CD14-positive monocyte (primary cell): ENCODE measurements around the gene PTPRQ. TPM values are rescaled to one million over a fixed set of nuclear protein-coding genes. Genes with fewer than 3 reads are reported as not detected.

Source experiments
- DNase-seq, 3 donors: peaks; one replicate each; pipeline ENCODE4 v3.0.0-alpha.2; 2011 to 2022
- H2AFZ ChIP-seq: 2 replicates; pipeline ENCODE4 v1.6.0; 2012; ENCODE audit warnings: mild to moderate bottlenecking, low read depth, low read length, inconsistent platforms; ENCODE audit not compliant: insufficient read depth, poor library complexity, severe bottlenecking
- H3K27ac ChIP-seq, 2 donors: 1 replicate in 1 of 2; 2 replicates in 1 of 2; pipeline ENCODE4 v1.5.1; 2012 to 2013; ENCODE audit warnings: low read length in 2 of 2, control low read depth in 1 of 2, inconsistent platforms in 1 of 2, low read depth in 1 of 2, mild to moderate bottlenecking in 1 of 2
- H3K27me3 ChIP-seq, 2 donors: one replicate each; pipeline versions ENCODE4 v1.6.0 to v1.6.1; 2011 to 2013; ENCODE audit warnings: low read length in 2 of 2; ENCODE audit not compliant: control insufficient read depth in 2 of 2, insufficient read depth in 2 of 2
- H3K36me3 ChIP-seq, 2 donors: replicated peaks in 1 of 2; 1 replicate in 1 of 2; 2 replicates in 1 of 2; pipeline versions ENCODE4 v1.5.1 to v1.6.1; 2012 to 2013; ENCODE audit warnings: low read length in 2 of 2, control low read depth in 1 of 2, inconsistent platforms in 1 of 2, mild to moderate bottlenecking in 1 of 2; ENCODE audit not compliant: insufficient read depth in 2 of 2, control insufficient read depth in 1 of 2
- H3K4me1 ChIP-seq, 2 donors: 1 replicate in 1 of 2; 2 replicates in 1 of 2; pipeline versions ENCODE4 v1.5.1 to v1.6.1; 2012 to 2013; ENCODE audit warnings: low read length in 2 of 2, control low read depth in 1 of 2, inconsistent platforms in 1 of 2, mild to moderate bottlenecking in 1 of 2, moderate library complexity in 1 of 2; ENCODE audit not compliant: insufficient read depth in 2 of 2, control insufficient read depth in 1 of 2
- H3K4me2 ChIP-seq: replicated peaks from 2 replicates; pipeline ENCODE3; 2012; ENCODE audit warnings: low read length, moderate library complexity, mild to moderate bottlenecking; ENCODE audit not compliant: poor library complexity, severe bottlenecking; ENCODE audit errors: extremely low read depth
- H3K4me3 ChIP-seq, 3 experiments: fragments of 200-600 bp in 1 of 3; sonication (generic) in 1 of 3; replicated peaks in 1 of 3; 1 replicate in 2 of 3; 2 replicates in 1 of 3; pipeline ENCODE4 v1.5.1; 2011 to 2013; ENCODE audit warnings: low read length in 3 of 3, mild to moderate bottlenecking in 3 of 3, control low read depth in 2 of 3, low read depth in 2 of 3, inconsistent platforms in 1 of 3, moderate library complexity in 1 of 3
- H3K79me2 ChIP-seq: 2 replicates; pipeline ENCODE4 v1.6.0; 2012; ENCODE audit warnings: mild to moderate bottlenecking, control low read depth, inconsistent platforms, low read length, moderate library complexity; ENCODE audit not compliant: insufficient read depth
- H3K9ac ChIP-seq: 2 replicates; pipeline ENCODE4 v1.6.0; 2017; ENCODE audit warnings: low read length, mild to moderate bottlenecking; ENCODE audit not compliant: insufficient read depth, poor library complexity, severe bottlenecking
- H3K9me3 ChIP-seq, 2 donors: replicated peaks in 1 of 2; 1 replicate in 1 of 2; 2 replicates in 1 of 2; pipeline versions ENCODE4 v1.5.1 to v1.6.1; 2012 to 2013; ENCODE audit warnings: low read length in 2 of 2, control low read depth in 1 of 2; ENCODE audit not compliant: control insufficient read depth in 1 of 2, insufficient read depth in 1 of 2
- H4K20me1 ChIP-seq: 2 replicates; pipeline ENCODE4 v1.6.0; 2012; ENCODE audit warnings: mild to moderate bottlenecking, low read length, control low read depth, moderate library complexity; ENCODE audit not compliant: insufficient read depth
- H3K27ac Mint-ChIP-seq, 7 donors: one replicate each; pipeline ENCODE4 v1.8.0; 2020; ENCODE audit warnings: mild to moderate bottlenecking in 7 of 7, mixed read lengths in 7 of 7, moderate library complexity in 6 of 7, inconsistent platforms in 2 of 7
- H3K27me3 Mint-ChIP-seq, 3 donors: one replicate each; pipeline ENCODE4 v1.8.0; 2021 to 2022; ENCODE audit warnings: low read depth in 3 of 3, mild to moderate bottlenecking in 3 of 3, mixed read lengths in 3 of 3, moderate library complexity in 3 of 3, inconsistent platforms in 1 of 3
- H3K36me3 Mint-ChIP-seq, 2 donors: one replicate each; pipeline ENCODE4 v1.8.0; 2020; ENCODE audit warnings: mixed read lengths in 2 of 2, inconsistent platforms in 1 of 2, mild to moderate bottlenecking in 1 of 2
- H3K4me1 Mint-ChIP-seq: one replicate; pipeline ENCODE4 v1.8.0; 2020; ENCODE audit warnings: mild to moderate bottlenecking, mixed read lengths
- H3K4me3 Mint-ChIP-seq, 2 donors: one replicate each; pipeline ENCODE4 v1.8.0; 2020; ENCODE audit warnings: mild to moderate bottlenecking in 2 of 2, mixed read lengths in 2 of 2, moderate library complexity in 1 of 2
- H3K9me3 Mint-ChIP-seq, 7 donors: one replicate each; pipeline ENCODE4 v1.8.0; 2020 to 2022; ENCODE audit warnings: mixed read lengths in 7 of 7, mild to moderate bottlenecking in 6 of 7, moderate library complexity in 6 of 7, inconsistent platforms in 2 of 7
- WGBS: methylation state at CpG from one replicate; pipeline ENCODE4 v1.1.5; 2013; ENCODE audit warnings: missing lambda C conversion rate; ENCODE audit not compliant: insufficient coverage; 5-methylcytosine and 5-hydroxymethylcytosine counted together
- intact Hi-C, 2 donors: fragments of 100-400 bp; cut with micrococcal nuclease; formaldehyde crosslinking; loops; one replicate each; pipeline versions ENCODE4 v1.15.0 to v1.15.1; 2023
- polyA plus RNA-seq, 3 donors: library from polyadenylated mRNA; depleted of rRNA in 1 of 3; unstranded in 2 of 3; stranded (reverse) in 1 of 3; fragments of 300-500 nt in 2 of 3; fragments of >200 nt in 1 of 3; fragmentation: Illumina TruSeq in 2 of 3; gene quantifications; 1 replicate in 2 of 3; 2 replicates in 1 of 3; pipeline ENCODE4 v1.2.3, GENCODE V29; 2012 to 2021
- TF ChIP-seq, protein P1 (sequence below): fragments of 200-600 bp; IDR thresholded peaks from one replicate; pipeline ENCODE4 v1.8.0; 2022; ENCODE audit warnings: antibody characterized with exemption, mild to moderate bottlenecking

PTPRQ gene
- polyA plus RNA-seq, 3 donors = not detected

DNA sequence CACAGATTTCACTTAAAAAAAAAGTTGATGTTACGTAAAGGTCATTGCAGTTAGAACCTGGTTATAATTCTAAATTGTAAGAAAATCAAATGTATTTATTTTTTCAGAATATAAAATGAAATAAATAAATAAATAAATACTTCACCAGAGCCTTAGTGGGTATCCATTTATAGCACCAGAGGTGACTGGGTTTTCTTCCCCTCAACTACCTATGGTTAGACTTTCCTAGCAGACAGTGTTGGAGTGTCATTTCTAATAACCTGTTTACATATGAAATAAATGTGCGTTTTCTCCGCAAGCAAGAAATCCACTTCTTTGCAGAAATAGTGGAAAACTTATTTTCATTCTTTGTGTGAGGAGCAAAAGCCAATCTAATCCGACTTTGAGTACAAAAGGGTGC lies 269.4 kb downstream of the PTPRQ start:
- Mint-ChIP-seq H3K4me3 (peak overlapping the region in 1 of 2 donors; percentile 70), H3K4me1 (peaks cover 14% of the 10 kb centered on the region), H3K27me3 (peaks cover 72 to 91% (median 78%) of the 10 kb centered on the region in 3 donors), H3K27ac (no peak overlapping the region), H3K9me3 (peaks cover 0 to 35% (median 14%) of the 10 kb centered on the region in 7 donors), H3K36me3 (peaks cover 0 to 5% of the 10 kb centered on the region in 2 donors)
- Histone ChIP-seq H3K27me3 (peaks cover 52 to 78% of the 10 kb centered on the region in 2 donors), H3K79me2 (no peaks in the 10 kb centered on the region), H3K4me3 (no peak overlapping the region), H3K4me1 (peaks cover 5 to 6% of the 10 kb centered on the region in 2 donors), H3K9me3 (peaks cover 11 to 33% of the 10 kb centered on the region in 2 donors), H3K36me3 (no peaks in the 10 kb centered on the region), H3K4me2 (no peak overlapping the region), H2AFZ (no peak overlapping the region), H4K20me1 (no peaks in the 10 kb centered on the region), H3K9ac (no peak overlapping the region), H3K27ac (no peak overlapping the region)
- intact Hi-C loops = no loop called here
- WGBS = no CpG with 5 or more reads among the region's 4 CpGs
- TF ChIP-seq, protein P1, sequence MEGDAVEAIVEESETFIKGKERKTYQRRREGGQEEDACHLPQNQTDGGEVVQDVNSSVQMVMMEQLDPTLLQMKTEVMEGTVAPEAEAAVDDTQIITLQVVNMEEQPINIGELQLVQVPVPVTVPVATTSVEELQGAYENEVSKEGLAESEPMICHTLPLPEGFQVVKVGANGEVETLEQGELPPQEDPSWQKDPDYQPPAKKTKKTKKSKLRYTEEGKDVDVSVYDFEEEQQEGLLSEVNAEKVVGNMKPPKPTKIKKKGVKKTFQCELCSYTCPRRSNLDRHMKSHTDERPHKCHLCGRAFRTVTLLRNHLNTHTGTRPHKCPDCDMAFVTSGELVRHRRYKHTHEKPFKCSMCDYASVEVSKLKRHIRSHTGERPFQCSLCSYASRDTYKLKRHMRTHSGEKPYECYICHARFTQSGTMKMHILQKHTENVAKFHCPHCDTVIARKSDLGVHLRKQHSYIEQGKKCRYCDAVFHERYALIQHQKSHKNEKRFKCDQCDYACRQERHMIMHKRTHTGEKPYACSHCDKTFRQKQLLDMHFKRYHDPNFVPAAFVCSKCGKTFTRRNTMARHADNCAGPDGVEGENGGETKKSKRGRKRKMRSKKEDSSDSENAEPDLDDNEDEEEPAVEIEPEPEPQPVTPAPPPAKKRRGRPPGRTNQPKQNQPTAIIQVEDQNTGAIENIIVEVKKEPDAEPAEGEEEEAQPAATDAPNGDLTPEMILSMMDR = no peak
- DNase-seq = no peak

DNA sequence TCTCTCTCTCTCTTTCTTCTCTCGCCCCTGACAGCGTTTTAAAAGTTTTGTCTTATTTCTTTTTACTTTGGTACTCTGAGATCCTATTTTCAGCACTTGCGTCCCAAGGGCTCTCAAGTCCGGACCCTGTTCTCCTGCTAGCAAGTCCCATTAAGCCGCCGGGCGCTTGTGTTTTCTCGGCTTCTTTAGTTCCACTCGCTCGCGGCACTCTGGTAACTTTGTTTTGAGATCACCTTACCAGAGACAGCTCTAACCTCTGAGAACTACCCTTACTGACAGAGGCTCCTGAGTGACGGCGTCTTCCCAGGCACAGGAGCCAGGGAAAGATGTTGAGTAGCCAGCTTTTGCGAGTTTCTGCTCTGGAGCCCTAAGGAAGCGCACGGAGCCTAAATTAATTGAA lies 270.0 kb downstream of the PTPRQ start:
- Histone ChIP-seq H3K79me2 (no peaks in the 10 kb centered on the region), H3K4me3 (no peak overlapping the region), H3K9me3 (peaks cover 11 to 33% of the 10 kb centered on the region in 2 donors), H2AFZ (no peak overlapping the region), H3K27me3 (peaks cover 52 to 79% of the 10 kb centered on the region in 2 donors), H4K20me1 (no peaks in the 10 kb centered on the region), H3K4me1 (no peaks in the 10 kb centered on the region), H3K27ac (no peak overlapping the region), H3K36me3 (no peaks in the 10 kb centered on the region), H3K4me2 (no peak overlapping the region), H3K9ac (no peak overlapping the region)
- peaks cover 68 to 89% (median 73%) of the 10 kb centered on the region in 3 donors for H3K27me3 Mint-ChIP-seq
- intact Hi-C loops = no loop called here
- TF ChIP-seq, protein P1 = no peak
- 11% methylated on average over 11 of the region's 16 CpGs for WGBS
- H3K4me3 Mint-ChIP-seq = peak overlapping the region in 1 of 2 donors; percentile 70
- H3K4me1 Mint-ChIP-seq = peaks cover 7% of the 10 kb centered on the region
- H3K27ac Mint-ChIP-seq = peak overlapping the region in 1 of 7 donors; percentile 1
- no peak for DNase-seq
- H3K36me3 Mint-ChIP-seq = peaks cover 0 to 5% of the 10 kb centered on the region in 2 donors
- peaks cover 0 to 35% (median 14%) of the 10 kb centered on the region in 7 donors for H3K9me3 Mint-ChIP-seq
